HL-60/S4 treated with phorbol 12-myristate 13-acetate at 8.2 ng/mL for 4 days and 3 days (cell line): Measurements from ENCODE around the gene APBB2.

Experiments used
- in situ Hi-C: fragments of 300-500 bp; cut with MboI; formaldehyde crosslinking; loops from 2 replicates; pipeline ENCODE4 v1.15.0; 2022; ENCODE audit warnings: low sequenced_read_pairs

APBB2 gene

GRCh38 chr4:40918330-40918729 lies 296.0 kb downstream of the APBB2 start:
- in situ Hi-C loops: loop anchor here (25.0 kb wide), 1 partner anchor 181 kb away; the partner anchor contains the start of gene NSUN7

DNA sequence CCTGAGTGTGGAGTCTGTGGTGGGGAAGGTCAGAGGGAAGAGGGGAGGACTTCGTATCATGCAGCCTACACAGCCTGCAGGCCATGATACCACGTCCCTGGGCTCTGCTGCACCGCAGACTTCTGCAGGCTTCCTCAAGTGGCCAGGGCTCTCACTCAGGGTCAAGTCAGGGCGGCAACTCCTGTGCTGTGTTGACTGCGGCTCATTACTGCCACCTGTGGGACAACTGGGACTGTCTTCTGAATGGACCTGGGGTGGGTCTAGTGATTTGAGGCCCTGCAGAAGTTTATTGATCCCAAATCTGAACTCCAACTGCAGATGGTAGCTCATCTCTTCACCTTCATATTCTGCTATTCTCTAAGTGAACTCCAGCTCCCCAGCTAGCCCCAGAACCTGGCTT lies 297.5 kb downstream of the APBB2 start:
- in situ Hi-C loops: loop anchor here (25.0 kb wide), 1 partner anchor 180 kb away; the partner anchor contains the start of gene NSUN7

DNA sequence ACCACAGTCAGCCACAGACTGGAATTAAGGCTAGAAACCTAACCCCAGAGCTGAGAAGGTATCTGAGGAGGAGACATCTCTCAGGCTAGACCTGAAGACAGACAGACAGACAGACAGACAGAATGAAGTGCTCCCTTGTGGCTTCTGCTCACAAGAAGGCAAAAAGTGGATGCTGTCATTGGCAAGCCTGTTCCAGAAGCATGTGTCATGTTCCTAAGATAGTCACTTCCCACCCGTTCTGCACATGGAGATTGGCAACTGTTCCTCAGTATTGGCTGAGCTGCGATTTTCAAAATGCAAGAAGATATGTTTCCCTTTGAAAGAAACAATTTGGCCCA lies 298.2 kb downstream of the APBB2 start:
- in situ Hi-C loops: loop anchor here (25.0 kb wide), 1 partner anchor 179 kb away; the partner anchor contains the start of gene NSUN7

GRCh38 chr4:40915318-40916217 lies 298.8 kb downstream of the APBB2 start:
- in situ Hi-C loops: loop anchor here (25.0 kb wide), 1 partner anchor 178 kb away; the partner anchor contains the start of gene NSUN7

- in situ Hi-C loops: loop anchor here (25.0 kb wide), 1 partner anchor 175 kb away; the partner anchor contains the start of gene NSUN7
Observed at GRCh38 chr4:40912460-40913184, 301.7 kb downstream of the APBB2 start.

GRCh38 chr4:40910706-40911105 lies 303.6 kb downstream of the APBB2 start:
- in situ Hi-C loops: loop anchor here (25.0 kb wide), 1 partner anchor 173 kb away; the partner anchor contains the start of gene NSUN7

DNA sequence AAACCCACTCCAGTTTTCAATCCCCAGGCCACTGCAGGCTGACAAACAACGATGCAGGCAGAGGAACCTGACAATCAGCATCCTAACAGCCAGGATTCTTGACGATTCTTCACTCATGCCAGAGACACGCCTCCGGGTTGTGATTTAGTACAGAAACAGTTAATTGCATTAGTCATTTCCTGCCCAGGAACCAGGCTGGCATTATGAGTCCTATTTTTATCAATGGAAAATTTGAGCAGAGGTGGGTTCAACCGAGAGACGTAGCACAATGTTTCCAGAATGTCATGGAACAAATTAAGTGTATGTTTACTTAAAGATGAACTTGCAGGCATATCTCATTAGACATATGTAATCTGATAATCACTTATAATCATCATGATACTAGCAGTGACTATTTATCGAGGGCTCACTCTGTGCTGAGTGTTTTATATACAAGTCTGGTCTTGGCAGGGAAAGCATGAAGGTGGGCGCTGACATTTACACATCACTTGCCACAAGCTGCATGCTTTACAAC lies 304.9 kb downstream of the APBB2 start:
- in situ Hi-C loops: loop anchor here (25.0 kb wide), 1 partner anchor 172 kb away; the partner anchor contains the start of gene NSUN7

DNA sequence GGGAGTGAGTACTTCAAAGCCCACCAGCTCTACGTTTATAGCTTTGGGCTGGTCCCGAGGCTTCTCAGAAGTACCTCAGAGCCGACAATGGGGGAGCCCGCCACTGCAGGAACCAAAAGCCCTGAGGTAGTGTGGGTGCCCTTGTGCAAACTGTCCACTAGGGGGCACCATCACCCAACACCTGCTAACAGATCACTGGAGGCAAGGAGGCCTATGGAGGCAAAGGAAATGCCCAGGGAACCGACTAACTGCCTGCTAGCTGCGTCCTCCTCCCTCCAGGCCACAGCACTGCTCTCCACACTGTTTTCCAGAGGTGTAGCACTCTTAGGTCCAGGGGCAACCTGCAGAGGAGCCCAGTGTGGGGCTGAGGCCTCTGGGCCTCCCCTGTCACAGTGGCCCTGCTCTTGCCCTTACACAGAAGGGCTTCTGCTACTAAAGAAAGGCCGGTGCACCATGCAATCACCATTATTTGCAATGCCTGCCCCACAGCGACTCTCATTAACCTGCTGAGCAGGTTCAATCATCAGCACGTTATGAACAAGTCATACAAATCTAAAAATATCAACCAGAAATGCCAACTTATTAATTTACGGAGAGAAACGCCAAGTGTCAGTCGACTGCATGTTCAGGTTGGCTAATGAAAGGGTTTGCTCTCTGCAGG lies 305.5 kb downstream of the APBB2 start:
- in situ Hi-C loops: loop anchor here (25.0 kb wide), 1 partner anchor 172 kb away; the partner anchor contains the start of gene NSUN7

DNA sequence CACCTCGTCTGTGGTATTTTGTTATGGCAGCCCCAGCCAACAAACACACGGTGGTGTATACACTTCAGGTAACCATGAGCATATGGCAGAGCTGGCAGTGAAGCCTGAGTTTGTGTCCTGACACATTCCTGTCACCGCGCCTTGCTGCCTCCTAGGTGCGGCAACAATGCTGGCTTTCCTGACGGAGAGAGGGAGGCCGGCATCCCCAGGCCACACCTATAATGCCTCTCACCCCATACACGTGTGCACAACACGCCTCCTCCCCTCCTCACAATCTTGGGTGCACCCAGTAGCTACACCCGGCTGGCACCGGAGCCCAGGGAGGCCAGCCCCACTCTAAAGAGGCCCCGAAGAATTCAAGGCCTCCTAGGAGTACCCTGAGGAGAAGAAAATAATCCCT lies 306.0 kb downstream of the APBB2 start:
- in situ Hi-C loops: loop anchor here (25.0 kb wide), 1 partner anchor 171 kb away; the partner anchor contains the start of gene NSUN7

DNA sequence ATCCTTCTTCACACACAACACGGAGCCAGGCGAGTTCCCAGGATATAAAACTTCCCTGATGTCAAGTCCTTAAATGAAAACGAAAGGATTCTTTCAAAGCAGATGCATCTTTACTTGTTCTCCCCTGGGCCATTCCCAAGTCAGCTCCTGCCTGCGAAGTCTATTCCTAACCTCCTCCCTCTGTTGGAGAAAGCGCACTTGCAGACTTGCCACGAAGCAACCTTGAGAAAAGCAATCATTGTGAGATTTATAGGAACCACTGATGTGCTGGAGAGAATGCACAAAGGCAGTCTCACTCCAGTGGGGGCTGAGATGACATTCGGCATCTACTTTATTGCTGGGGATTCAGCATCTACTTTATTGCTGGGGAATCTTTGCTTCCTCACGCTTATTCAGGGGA lies 308.9 kb downstream of the APBB2 start:
- in situ Hi-C loops: loop anchor here (25.0 kb wide), 1 partner anchor 168 kb away; the partner anchor contains the start of gene NSUN7

- in situ Hi-C loops: loop anchor here (25.0 kb wide), 1 partner anchor 163 kb away; the partner anchor contains the start of gene NSUN7
Observed at GRCh38 chr4:40900531-40900930, 313.8 kb downstream of the APBB2 start.

- in situ Hi-C loops: no loop called here
Observed at GRCh38 chr4:40897557-40898203, 316.7 kb downstream of the APBB2 start.

GRCh38 chr4:40890764-40891163 lies 323.6 kb downstream of the APBB2 start:
- in situ Hi-C loops: no loop called here

DNA sequence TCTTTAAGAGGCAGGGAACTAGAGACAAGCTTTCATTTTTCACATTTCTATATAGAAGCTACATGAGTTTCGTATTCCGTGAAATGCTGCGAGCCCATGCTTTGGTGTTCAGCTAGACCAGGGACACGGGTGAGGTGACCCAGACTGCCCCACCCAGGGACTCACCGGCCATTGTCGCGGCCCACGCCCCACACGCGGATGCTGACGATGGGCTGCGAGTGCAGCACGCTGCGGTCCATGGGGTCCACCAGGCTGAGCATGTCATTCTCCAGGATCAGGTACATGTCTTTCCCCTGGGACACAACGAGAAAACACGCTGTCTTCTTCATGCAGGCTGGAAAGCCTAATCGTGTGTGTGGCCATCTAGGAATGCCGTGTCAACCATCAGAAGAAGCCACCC lies 324.1 kb downstream of the APBB2 start:
- in situ Hi-C loops: no loop called here

DNA sequence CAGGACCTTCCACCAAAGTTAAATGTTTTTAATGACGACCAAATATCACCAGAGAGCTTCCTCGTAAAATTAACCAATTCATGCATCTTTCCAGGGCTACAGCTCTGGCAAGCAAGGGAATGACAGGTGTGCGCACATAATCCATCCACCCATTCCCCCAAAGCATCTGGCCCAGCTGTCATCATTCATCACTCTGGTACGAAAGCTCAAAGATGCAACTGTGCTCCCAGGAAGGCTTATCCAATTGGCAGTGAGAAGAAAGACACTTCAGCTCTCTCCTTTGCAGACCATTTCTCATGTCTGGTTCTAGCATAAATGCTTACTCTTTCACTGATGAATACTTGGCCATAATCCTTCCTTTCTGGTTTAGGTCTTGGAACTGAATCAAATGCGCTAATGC lies 325.4 kb downstream of the APBB2 start:
- in situ Hi-C loops: no loop called here

GRCh38 chr4:40887764-40888131 lies 326.6 kb downstream of the APBB2 start:
- in situ Hi-C loops: no loop called here

DNA sequence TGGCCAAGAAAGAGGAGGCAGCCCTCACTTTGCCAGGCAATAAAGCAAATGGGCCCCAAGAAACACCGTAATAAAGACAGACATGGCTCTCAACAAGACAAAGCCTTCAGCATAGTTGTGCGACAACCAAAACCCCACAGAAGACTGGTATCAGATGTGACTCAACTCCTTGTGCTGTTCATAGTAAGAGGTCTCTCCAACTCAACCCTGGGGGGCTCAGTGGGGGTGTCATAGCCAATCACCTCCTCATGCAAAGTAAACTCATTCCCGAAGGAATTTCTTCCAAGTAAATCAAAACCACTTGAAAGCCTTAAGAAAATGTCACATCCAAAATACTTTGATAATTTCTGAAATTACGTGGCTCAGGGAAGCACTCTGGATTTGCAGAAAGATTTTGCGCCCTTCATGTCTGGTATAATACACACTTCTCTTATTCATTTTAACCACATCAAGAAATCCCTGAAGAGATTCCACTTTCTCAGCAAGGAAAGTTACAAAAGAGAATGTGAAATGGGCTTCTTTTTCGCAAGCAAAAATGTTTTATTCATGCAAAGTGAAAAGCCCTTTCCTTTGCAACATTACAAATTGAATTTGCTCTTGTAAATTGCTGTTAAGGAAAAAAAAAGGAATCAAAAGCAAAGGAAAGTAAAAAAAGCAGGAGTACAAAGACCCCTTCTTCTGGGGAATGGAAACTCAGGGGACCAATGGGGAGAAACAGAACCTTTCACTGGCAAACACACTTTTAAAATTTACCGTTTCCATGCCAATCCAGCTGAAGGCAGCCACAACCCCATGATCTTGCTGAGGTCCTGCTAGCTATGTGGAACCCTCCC lies 327.2 kb downstream of the APBB2 start:
- in situ Hi-C loops: no loop called here

- in situ Hi-C loops: no loop called here
Observed at GRCh38 chr4:40881851-40882250, 332.5 kb downstream of the APBB2 start.

GRCh38 chr4:40881096-40881495 lies 333.2 kb downstream of the APBB2 start:
- in situ Hi-C loops: no loop called here
